Coronary artery (tissue), 2 donors: Measurements from ENCODE around the gene POLRMT.
"Not testable (repeated sequence)": the region's sequence is repeated elsewhere in the genome, so short reads cannot be mapped to it uniquely, and the experiment has no call there.

Experiments
- DNase-seq: peaks from one replicate; pipeline ENCODE4 v3.0.0-alpha.2; 2017; ENCODE audit warnings: low spot score
- H3K27ac ChIP-seq, 2 donors: fragments of 200-600 bp; sonication (generic); one replicate each; pipeline ENCODE4 v1.5.1; 2016 to 2019
- H3K4me3 ChIP-seq: fragments of 200-600 bp; sonication (generic); 2 replicates; pipeline ENCODE4 v1.5.1; 2016; ENCODE audit warnings: mild to moderate bottlenecking, moderate library complexity
- TF ChIP-seq, protein P1 (sequence below): fragments of 200-600 bp; sonication (generic); IDR thresholded peaks from one replicate; pipeline ENCODE4 v1.5.1; 2019; ENCODE audit warnings: antibody characterized with exemption

POLRMT gene

DNA sequence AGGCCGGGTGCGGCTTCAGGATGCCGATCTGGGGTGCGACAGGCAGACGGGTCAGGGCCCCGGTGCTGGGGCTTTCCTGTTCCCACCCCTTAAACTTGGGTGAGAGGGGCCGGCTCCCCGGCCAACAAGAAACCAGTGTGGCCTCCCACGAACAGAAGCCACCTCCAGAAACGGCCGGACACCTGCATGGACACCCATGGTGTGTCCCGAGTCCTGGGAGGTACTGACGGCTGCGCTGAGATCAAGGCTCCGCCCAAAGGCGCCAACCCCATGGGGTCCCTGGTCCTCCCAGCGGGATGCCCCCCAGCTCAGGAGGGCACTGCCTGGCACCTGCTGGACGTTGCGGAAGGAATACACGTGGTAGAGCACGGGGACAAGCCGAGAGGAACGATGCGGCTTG is 11.5 kb downstream of the POLRMT start:
- no peak overlapping the region for H3K4me3 ChIP-seq
- TF ChIP-seq, protein P1, sequence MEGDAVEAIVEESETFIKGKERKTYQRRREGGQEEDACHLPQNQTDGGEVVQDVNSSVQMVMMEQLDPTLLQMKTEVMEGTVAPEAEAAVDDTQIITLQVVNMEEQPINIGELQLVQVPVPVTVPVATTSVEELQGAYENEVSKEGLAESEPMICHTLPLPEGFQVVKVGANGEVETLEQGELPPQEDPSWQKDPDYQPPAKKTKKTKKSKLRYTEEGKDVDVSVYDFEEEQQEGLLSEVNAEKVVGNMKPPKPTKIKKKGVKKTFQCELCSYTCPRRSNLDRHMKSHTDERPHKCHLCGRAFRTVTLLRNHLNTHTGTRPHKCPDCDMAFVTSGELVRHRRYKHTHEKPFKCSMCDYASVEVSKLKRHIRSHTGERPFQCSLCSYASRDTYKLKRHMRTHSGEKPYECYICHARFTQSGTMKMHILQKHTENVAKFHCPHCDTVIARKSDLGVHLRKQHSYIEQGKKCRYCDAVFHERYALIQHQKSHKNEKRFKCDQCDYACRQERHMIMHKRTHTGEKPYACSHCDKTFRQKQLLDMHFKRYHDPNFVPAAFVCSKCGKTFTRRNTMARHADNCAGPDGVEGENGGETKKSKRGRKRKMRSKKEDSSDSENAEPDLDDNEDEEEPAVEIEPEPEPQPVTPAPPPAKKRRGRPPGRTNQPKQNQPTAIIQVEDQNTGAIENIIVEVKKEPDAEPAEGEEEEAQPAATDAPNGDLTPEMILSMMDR: no peak
- DNase-seq: no peak
- H3K27ac ChIP-seq: no peak overlapping the region

DNA sequence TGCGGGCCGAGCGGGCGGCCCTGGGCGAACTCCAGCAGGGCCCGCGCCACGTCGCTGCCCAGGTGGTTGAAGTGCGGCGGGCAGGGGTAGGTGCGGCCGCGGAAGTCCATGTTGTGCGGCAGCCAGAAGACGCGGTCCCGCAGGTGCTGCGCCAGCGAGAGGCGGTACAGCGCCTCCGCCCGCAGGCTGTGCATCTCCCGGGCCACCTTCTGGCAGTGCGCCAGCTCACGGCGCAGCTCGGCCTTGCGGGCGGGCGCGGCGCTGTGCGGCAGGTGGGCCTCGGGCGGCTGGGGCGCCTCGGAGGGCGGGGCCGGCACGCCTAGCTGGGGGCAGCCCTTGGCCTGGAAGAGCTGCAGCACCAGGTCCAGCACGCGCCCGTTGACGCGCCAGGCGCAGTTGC is 12.1 kb downstream of the POLRMT start:
- not testable (repeated sequence) for DNase-seq, H3K27ac ChIP-seq, H3K4me3 ChIP-seq

DNA sequence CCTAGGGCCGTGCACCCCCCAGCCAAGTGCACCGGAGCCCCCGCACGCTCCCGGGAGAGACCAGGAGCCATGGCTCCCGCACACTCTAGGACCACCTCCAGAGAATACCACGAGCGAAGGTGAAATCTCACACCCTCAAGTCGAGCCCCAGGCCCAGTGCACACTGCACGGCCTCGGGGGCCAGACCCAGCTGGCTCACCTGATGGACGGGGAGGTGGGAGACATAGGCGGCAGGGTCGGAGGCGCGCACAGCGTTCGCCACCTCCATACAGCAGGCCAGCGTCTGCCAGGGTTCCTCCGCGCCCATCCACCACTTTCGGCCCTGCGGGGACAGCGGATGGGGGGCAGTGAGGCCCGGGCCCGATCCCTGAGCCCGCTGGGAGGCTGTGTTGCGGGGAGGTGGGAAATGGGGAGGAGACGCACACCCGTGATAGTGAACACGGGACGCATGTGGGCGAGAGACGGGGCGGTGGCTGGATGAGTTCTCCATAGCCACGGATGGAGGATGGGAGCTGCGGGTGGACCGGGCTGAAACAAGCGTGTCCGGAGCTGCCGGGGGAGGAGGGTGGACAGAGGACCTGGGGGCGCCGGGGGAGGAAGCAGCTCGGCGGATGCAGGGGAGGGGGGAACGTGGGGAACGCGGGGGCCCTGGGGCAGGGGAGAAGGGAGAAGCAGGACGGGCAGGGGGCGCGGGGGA is 13.0 kb downstream of the POLRMT start:
- H3K27ac ChIP-seq: no peak overlapping the region
- H3K4me3 ChIP-seq: no peak overlapping the region
- TF ChIP-seq, protein P1: no peak
- DNase-seq: no peak

DNA sequence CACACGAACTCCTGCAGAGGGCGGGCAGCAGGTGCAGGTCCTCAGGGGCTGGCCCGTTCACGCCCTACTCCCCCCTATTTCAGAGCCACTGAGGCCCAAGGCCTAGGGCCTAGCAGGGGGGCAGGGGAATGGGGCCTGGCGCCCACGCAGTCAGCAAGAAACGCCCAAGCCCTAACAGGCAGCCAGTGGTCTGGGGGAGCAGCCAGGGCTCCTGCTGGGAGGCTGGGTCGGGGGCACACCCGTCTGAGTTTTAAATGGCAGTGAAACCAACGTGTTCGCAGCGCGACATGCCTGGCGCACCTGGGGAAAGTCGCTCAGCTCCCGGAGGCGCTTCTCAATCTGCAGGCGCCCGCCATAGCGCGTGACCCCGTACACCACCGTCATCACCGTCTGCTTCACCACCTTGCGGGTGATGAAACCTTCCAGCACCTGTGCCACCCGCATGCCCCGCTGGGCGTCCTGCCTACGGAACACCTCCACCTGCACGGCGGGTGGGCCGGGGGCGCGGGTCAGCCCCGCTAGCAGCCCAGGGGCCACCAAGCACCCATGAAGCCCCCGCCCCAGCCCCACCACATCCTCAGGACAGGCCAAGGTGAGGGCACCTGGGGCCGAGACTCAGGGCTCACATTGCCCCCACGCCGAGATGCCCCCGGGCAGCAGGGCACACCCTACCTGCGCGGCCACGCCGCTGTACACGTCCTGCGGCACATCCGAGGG is 13.9 kb downstream of the POLRMT start:
- DNase-seq: no peak
- TF ChIP-seq, protein P1: no peak
- H3K4me3 ChIP-seq: no peak overlapping the region
- H3K27ac ChIP-seq: no peak overlapping the region

DNA sequence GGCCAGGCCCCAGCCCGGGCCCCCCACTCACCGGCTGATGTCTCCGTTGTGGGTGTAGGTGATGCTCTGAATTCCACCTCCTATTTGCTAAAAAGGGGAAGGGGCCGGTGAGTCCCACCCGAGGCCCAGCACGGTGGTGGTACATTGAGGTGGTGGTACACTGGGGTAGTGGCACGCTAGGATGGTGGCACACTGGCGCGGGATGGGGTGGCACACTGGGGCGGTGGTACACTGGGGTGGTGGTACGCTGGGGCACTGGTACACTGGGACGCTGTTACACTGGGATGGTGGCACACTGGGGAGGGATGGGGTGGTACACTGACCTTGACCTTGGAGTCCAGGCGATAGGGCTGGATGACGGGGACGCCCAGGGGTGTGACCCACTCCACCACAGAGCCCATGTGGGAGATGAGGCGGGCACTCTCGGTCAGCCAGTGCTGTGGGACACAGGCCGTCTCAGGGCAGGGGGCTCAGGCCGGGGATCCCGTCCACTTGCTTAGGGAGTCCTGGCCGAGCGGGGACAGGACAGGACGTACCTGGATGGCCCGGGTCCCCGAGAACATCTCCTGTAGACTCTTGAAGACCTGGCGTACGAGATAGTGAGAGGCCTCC is 14.6 kb downstream of the POLRMT start:
- no peak for DNase-seq
- H3K4me3 ChIP-seq: no peak overlapping the region

DNA sequence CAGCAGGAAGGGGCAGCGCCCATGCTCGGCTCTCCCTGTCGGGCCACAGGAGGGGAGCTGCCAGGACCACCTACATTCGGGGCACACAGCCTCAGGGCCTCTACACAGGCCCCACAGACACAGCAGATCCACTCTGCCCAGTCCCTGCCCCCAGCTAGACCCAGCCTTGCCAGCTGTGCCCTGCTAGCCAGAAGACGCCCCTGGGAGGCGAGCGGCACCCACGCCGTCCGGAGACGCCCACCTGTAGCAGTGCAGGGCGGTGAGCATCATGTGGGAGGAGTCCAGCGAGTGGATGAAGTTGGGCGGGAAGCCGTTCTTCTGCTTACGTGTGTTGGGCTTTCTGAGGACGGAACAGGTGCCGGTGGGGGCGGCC is 15.1 kb downstream of the POLRMT start:
- H3K27ac ChIP-seq: no peak overlapping the region
- TF ChIP-seq, protein P1: no peak
- DNase-seq: no peak
- no peak overlapping the region for H3K4me3 ChIP-seq

More for the DNA sequence above, 14.6 kb downstream of the POLRMT start:
- TF ChIP-seq, protein P1: no peak
- H3K27ac ChIP-seq: no peak overlapping the region

DNA sequence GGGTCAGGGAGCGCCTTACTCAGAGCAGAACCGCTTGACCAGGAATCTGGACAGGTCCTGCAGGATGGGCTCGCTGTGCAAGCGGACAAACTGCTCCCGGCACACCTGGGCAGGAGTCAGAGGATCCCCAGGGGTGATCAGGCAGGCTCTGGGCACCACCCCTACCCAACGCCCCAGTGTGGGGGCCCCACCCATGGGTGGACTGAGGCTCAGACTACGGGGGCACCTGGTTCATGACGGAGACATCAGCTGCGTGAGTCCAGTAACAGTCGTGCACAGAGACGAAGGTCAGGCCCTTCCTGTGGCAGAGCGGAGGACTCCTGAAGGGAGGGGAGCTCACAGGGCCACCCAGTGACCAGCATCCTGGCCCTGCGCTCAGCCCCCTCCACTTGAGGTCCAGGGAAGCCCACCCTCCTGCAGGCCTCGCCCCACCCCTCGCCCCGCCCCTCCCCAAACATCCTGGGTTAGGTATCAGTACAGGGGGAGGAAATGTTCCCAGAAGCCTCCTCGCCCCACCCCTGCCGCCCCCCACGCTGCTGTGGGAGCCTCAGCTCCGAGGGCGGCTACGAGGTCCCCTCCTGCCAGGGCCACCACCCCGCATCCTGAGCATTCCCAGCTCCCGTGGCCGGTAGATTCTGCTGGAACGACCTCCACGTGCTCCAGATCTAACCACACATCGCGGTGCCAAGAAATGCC is 15.6 kb downstream of the POLRMT start:
- H3K27ac ChIP-seq: no peak overlapping the region
- DNase-seq: no peak
- TF ChIP-seq, protein P1: no peak
- no peak overlapping the region for H3K4me3 ChIP-seq
